GM18868 (cell line): ENCODE data around the gene AEBP2.

Experiments
- ATAC-seq: cut with Tn5 transposase; IDR thresholded peaks from one replicate; pipeline ENCODE4 v1.9.1; 2021; ENCODE audit warnings: mild to moderate bottlenecking, moderate library complexity; ENCODE audit not compliant: unreplicated experiment

The AEBP2 gene

DNA sequence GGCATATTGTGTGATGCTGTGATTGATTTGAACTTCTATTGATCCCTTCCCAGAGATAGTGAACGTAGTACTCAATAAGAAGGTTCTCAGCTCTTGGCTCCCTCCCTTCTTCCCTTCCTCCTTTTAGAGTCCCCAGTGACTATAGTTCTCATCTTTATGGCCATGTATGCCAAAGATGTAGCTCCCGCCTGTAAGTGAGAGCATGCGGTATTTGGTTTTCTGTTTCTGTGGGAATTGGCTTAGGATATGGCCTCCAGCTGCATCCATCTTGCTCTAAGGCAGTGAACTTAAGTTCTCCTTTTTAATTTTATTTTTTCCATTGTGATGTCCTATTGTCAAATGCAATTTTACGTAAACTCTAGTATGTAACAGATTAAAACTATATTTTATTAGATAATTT, 109.5 kb downstream of the AEBP2 start:
- no peak for ATAC-seq

DNA sequence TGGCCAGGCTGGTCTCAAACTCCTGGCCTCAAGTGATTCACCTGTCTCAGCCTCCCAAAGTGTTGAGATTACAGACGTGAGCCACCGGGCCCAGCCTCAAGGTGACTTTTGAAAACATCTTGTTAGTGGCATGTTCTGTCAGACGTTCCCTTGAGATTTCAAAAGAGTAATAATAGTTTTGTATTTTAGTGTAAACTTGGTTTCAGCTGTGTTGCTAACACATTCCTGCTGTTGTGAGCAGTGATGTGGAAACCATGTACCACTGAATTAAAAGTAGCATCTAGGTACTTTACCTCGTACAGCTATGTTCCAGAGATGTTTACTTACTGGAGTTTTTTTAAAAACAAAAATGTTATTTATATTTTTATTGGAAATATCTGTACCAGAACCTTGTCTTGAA, 111.3 kb downstream of the AEBP2 start:
- ATAC-seq: peak; percentile 60

DNA sequence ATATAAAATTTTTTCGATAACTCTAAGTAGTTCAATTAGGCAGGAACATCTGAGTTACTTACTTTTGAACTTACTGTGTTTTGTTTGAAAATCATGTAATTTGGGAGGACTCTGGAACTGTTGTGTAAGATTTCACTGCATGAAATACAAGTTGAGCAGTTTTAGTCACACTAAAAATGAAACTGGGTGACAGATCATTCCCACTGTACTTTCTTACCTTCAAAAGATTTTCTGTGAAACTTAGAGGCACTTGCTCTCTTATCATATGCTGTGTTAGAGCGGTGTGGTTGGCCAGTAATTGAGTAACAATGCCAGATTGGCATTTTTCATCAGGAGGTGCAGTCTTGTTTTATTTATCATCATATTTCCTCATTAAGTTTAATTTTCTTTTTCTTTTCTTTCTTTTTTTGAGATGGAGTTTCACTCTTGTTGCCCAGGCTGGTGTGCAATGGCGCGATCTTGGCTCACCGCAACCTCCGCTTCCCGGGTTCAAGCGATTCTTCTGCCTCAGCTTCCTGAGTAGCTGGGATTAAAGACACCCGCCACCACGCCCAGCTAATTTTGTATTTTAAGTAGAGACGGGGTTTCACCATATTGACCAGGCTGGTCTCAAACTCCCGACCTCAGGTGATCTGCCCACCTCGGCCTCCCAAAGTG, 113.3 kb downstream of the AEBP2 start:
- ATAC-seq: peak; percentile 92

DNA sequence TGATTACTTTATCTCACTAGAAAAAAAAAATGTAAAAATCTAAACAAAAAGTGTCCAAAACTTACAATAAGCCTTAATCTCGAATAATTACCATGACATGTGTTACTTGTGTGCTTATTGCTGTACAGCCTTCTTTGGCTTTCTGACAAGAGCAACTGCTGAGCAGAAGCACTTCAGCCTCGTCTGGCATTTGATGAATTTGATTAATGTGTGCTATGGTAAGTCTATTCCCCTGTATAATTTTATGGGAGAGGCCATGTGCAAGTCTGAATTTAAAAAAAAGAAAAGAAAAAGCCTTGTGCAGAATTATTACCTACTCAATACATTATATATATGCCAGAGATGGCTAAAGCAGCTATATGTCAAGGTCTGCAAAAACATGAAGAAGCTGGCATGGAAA, 113.9 kb downstream of the AEBP2 start:
- ATAC-seq: no peak

DNA sequence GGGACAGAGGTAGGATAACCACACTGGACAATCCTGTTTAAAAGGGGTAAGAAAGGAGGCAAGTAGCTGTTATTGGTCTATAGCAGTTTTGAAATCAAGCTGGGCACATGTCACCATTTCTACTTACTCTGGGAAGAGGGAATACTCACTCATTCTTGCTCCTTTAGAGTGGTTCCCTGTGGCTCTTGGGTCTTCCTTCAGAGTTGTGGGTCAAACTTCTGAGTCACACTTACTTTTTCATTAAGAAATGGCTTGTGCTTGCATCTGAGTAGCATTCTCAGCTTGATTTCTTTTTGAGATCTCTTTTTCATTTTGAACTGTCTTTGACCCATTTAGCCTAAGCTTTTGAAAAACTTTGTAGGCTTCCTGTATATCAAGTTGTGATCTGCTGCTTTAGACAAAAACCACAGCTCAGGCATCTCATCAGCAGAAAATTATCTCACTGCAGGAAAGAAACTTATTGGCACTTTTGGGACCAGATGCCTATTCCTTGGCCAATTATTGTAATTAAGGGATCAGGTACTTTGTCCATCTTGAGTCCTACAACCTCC, 122.2 kb downstream of the AEBP2 start:
- ATAC-seq: no peak
